ENCODE measurements around the gene ZEB2.

Gene ZEB2

DNA sequence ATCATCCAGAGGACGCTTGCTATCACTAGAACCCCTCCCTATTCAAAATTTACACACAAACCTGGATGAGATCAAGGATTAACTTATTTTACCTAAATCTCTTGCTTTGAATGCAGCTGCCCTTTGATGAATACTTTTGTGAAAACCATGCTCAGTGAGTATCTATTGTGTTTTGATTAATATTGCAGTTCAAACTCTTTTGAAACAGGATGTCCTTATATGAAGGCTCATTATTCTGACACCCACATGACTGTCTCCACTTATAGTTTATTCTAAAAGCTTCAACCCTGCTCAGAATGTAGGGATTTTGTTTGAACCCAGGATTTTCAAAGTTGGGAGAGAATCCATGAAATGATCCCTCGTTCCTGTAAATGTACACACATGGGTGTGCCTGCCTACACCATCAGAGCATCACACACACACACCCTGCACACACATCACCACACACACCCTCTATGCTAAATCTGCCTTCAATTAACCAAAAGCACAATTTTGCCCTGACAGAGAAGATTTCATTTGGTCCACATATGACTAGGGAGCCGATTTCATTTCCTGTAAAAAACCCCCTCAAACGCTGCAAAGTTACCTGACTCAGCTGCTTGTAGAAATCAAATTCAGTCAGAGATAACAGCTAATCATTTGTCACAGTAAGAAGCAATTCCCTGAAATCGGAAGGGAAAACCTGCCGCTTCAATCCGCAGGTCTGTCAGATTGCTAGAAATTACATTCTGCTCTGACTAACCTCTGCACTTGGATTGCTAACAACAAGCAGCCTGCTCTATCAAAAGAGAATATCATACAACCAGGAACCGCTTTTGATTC, 65.2 kb downstream of the ZEB2 start:
- no peaks in the 10 kb centered on the region for H3K9me2 ChIP-seq (replicated peaks; ENCODE audit: insufficient read depth, low read length)

DNA sequence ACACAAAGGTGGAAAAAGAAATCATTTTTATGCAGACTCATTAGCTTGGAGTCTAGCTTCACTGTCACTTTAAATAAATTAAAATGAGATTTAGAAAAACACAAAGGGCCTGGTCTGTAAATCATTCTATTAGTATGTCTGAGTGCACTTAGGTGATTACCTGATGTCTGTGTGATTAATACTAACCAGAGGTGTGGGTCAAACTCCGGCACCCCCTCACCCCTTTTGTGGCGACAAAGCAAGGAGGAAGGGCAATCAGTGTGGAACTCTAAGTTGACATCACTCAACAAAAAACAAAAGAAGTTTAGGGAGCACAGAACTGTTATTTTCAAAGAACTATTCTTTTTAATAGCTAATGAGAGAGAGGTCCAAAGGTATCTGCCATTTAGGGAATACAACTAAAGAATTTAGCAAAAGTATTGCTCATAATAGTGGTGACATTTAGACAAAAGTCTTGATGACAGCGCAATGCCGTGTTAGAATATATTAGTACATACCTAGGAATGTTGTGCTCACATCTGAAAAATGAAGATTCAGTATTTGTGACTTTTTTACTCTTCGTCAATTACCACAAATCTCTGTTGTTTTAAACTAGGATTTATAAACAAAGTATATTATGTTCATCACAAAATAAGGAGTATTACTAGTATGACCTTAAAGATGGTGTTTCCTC, 66.3 kb downstream of the ZEB2 start:
- Histone ChIP-seq H3K9ac (ENCODE audit: low read length) (no peak overlapping the region), H3K9me3 (ENCODE audit: insufficient read depth, low read length) (no peaks in the 10 kb centered on the region), H3K36me3 (ENCODE audit: low read length) (no peaks in the 10 kb centered on the region), H3K79me2 (ENCODE audit: insufficient read depth, low read length) (no peaks in the 10 kb centered on the region), H3K27me3 (ENCODE audit: low read length) (no peaks in the 10 kb centered on the region), H3K4me3 (ENCODE audit: insufficient read depth, low read length, poor library complexity, severe bottlenecking) (no peak overlapping the region), H3K4me2 (ENCODE audit: low read depth, low read length, poor library complexity, severe bottlenecking) (no peak overlapping the region), H3K9me2 (replicated peaks; ENCODE audit: insufficient read depth, low read length) (no peaks in the 10 kb centered on the region), H2AFZ (ENCODE audit: low read depth, low read length, severe bottlenecking) (no peak overlapping the region), H3F3A (ENCODE audit: insufficient read depth) (no peaks in the 10 kb centered on the region), H4K20me1 (ENCODE audit: low read depth, low read length) (no peaks in the 10 kb centered on the region), H3K27ac (ENCODE audit: low read depth, low read length) (no peak overlapping the region)
- no peak for TF ChIP-seq EZH2phosphoT487 (conservative IDR thresholded peaks at IDR 0.05; ENCODE audit: low read length)
- TF ChIP-seq, protein P1, sequence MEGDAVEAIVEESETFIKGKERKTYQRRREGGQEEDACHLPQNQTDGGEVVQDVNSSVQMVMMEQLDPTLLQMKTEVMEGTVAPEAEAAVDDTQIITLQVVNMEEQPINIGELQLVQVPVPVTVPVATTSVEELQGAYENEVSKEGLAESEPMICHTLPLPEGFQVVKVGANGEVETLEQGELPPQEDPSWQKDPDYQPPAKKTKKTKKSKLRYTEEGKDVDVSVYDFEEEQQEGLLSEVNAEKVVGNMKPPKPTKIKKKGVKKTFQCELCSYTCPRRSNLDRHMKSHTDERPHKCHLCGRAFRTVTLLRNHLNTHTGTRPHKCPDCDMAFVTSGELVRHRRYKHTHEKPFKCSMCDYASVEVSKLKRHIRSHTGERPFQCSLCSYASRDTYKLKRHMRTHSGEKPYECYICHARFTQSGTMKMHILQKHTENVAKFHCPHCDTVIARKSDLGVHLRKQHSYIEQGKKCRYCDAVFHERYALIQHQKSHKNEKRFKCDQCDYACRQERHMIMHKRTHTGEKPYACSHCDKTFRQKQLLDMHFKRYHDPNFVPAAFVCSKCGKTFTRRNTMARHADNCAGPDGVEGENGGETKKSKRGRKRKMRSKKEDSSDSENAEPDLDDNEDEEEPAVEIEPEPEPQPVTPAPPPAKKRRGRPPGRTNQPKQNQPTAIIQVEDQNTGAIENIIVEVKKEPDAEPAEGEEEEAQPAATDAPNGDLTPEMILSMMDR (IDR thresholded peaks at IDR 0.05; ENCODE audit: insufficient read depth, low read length, poor library complexity, severe bottlenecking) = no peak

More for the DNA sequence above, 65.2 kb downstream of the ZEB2 start:
- Histone ChIP-seq H3K36me3 (ENCODE audit: low read length) (no peaks in the 10 kb centered on the region), H3K9me3 (ENCODE audit: insufficient read depth, low read length) (no peaks in the 10 kb centered on the region), H3K9ac (ENCODE audit: low read length) (no peak overlapping the region), H3K4me3 (ENCODE audit: insufficient read depth, low read length, poor library complexity, severe bottlenecking) (no peak overlapping the region), H4K20me1 (ENCODE audit: low read depth, low read length) (no peaks in the 10 kb centered on the region), H2AFZ (ENCODE audit: low read depth, low read length, severe bottlenecking) (no peak overlapping the region), H3K27ac (ENCODE audit: low read depth, low read length) (no peak overlapping the region), H3F3A (ENCODE audit: insufficient read depth) (no peaks in the 10 kb centered on the region), H3K27me3 (ENCODE audit: low read length) (no peaks in the 10 kb centered on the region), H3K79me2 (ENCODE audit: insufficient read depth, low read length) (no peaks in the 10 kb centered on the region), H3K4me2 (ENCODE audit: low read depth, low read length, poor library complexity, severe bottlenecking) (no peak overlapping the region)
- TF ChIP-seq, protein P1 (IDR thresholded peaks at IDR 0.05; ENCODE audit: insufficient read depth, low read length, poor library complexity, severe bottlenecking) = no peak
- TF ChIP-seq EZH2phosphoT487 (conservative IDR thresholded peaks at IDR 0.05; ENCODE audit: low read length) = no peak

DNA sequence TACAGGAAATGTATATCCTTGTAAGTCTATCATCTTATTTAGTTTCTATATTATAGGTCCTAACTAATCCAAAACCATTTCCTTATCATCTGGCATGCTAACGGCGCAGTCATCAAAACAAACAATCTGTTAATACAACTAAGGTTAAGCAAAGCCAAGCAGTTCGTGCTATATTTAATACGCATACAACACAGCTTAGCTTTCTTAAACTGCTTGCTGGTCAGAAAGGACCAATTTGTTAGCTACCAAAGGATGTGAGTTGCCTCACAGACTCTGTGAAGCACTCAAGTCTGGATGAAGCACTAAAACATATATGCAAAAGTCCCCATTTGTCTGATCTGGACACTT, 67.0 kb downstream of the ZEB2 start:
- H3K4me3 ChIP-seq (ENCODE audit: insufficient read depth, low read length, poor library complexity, severe bottlenecking) = no peak overlapping the region
- H3K9me2 ChIP-seq (replicated peaks; ENCODE audit: insufficient read depth, low read length) = no peaks in the 10 kb centered on the region
- H3K27ac ChIP-seq (ENCODE audit: low read depth, low read length) = no peak overlapping the region
- H3F3A ChIP-seq (ENCODE audit: insufficient read depth) = no peaks in the 10 kb centered on the region
- no peak overlapping the region for H2AFZ ChIP-seq (ENCODE audit: low read depth, low read length, severe bottlenecking)
- no peaks in the 10 kb centered on the region for H3K9me3 ChIP-seq (ENCODE audit: insufficient read depth, low read length)
- H3K36me3 ChIP-seq (ENCODE audit: low read length) = no peaks in the 10 kb centered on the region
- no peak for TF ChIP-seq EZH2phosphoT487 (conservative IDR thresholded peaks at IDR 0.05; ENCODE audit: low read length)
- TF ChIP-seq, protein P1 (IDR thresholded peaks at IDR 0.05; ENCODE audit: insufficient read depth, low read length, poor library complexity, severe bottlenecking) = no peak
- no peak overlapping the region for H3K9ac ChIP-seq (ENCODE audit: low read length)
- H4K20me1 ChIP-seq (ENCODE audit: low read depth, low read length) = no peaks in the 10 kb centered on the region
- no peak overlapping the region for H3K4me2 ChIP-seq (ENCODE audit: low read depth, low read length, poor library complexity, severe bottlenecking)
- no peaks in the 10 kb centered on the region for H3K27me3 ChIP-seq (ENCODE audit: low read length)
- no peaks in the 10 kb centered on the region for H3K79me2 ChIP-seq (ENCODE audit: insufficient read depth, low read length)

Measured in SU-DHL-6 (cell line).